ENCODE data around the gene GRAMD1C.

DNA sequence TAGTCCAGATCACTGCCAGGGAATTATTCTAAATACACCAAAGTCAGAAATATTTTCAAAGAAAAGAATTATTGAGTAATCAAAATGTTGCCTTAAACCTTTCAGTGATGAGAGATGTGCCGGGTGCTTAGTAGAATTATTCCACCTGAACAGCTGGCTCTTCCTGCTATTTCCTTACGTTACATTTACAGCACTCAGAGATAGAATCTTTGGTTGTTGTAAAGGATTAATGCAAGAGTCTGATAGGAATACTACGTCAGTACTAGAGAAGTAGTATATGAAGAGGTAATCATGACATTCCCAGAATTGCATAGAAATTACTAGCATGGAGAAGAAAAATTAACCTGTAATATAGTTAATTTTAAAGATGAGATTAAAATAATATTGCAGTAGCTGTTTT lies 58.3 kb downstream of the GRAMD1C start:
- TF ChIP-seq CTCF (IDR thresholded peaks at IDR 0.05): no peak
- TF ChIP-seq POLR2A (IDR thresholded peaks at IDR 0.05; ENCODE audit: low read length): no peak
- TF ChIP-seq, protein P1, sequence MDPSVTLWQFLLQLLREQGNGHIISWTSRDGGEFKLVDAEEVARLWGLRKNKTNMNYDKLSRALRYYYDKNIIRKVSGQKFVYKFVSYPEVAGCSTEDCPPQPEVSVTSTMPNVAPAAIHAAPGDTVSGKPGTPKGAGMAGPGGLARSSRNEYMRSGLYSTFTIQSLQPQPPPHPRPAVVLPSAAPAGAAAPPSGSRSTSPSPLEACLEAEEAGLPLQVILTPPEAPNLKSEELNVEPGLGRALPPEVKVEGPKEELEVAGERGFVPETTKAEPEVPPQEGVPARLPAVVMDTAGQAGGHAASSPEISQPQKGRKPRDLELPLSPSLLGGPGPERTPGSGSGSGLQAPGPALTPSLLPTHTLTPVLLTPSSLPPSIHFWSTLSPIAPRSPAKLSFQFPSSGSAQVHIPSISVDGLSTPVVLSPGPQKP (IDR thresholded peaks at IDR 0.05; ENCODE audit: low read depth, low read length): no peak
- TF ChIP-seq SMC3 (IDR thresholded peaks at IDR 0.05): no peak
- TF ChIP-seq KDM5A (IDR thresholded peaks at IDR 0.05): no peak
- no peak for TF ChIP-seq POLR2AphosphoS2 (conservative IDR thresholded peaks at IDR 0.05; ENCODE audit: low read length)
- TF ChIP-seq, protein P2, sequence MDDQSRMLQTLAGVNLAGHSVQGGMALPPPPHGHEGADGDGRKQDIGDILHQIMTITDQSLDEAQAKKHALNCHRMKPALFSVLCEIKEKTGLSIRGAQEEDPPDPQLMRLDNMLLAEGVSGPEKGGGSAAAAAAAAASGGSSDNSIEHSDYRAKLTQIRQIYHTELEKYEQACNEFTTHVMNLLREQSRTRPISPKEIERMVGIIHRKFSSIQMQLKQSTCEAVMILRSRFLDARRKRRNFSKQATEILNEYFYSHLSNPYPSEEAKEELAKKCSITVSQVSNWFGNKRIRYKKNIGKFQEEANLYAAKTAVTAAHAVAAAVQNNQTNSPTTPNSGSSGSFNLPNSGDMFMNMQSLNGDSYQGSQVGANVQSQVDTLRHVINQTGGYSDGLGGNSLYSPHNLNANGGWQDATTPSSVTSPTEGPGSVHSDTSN (IDR thresholded peaks at IDR 0.05): no peak
- no peak for TF ChIP-seq GATA3 (IDR thresholded peaks at IDR 0.05; ENCODE audit: borderline replicate concordance)
- no peak for TF ChIP-seq CEBPB (IDR thresholded peaks at IDR 0.05)
- no peak for TF ChIP-seq BHLHE40 (IDR thresholded peaks at IDR 0.05; ENCODE audit: low read depth, low read length)
- no peak for TF ChIP-seq RFX5 (IDR thresholded peaks at IDR 0.05)
- TF ChIP-seq EHMT2 (IDR thresholded peaks at IDR 0.05; ENCODE audit: low read depth): no peak
- no peak for TF ChIP-seq HDAC2 (IDR thresholded peaks at IDR 0.05)
